ENCODE measurements around the gene GCNT1.

Gene GCNT1

DNA sequence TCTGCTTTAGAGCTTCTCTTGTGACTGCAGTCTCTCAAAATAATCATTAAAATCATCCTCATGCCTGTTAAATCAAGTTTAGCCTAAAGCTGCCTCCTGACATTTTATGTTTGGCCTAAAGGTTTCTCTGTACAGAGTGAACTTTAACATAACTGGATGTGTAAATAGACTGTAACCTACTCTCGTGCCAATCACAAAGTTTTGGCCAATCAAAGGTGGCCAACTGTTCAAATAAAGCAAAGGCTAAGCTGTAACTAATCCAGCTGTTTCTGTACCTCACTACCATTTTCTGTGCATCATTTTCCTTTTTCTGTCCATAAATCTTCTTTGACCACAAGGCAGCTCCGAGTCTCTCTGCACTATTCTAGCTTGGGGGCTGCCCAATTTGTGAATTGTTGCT, 86.2 kb downstream of the GCNT1 start:
- no peak for DNase-seq

DNA sequence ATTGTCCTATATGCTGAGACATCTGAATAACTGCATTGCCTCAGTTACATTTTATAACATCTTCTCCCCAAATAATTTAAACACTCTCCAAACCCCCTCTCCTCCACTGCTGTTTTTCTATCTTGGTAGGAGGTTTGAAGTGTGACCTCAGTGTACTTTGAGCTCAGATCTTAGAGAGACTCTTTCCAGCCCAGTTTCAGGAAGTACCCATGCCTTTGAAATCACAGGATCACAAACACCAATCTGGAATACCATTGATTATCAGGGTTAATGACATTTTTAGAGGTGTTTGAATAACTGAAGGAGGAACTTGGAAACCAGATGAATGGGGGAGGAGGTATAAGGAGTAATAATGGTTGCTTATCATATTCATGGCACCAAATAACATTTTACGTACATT, 93.2 kb downstream of the GCNT1 start:
- no peak for DNase-seq

GRCh38 chr9:76552751-76553455, 93.9 kb downstream of the GCNT1 start:
- DNase-seq = no peak

DNA sequence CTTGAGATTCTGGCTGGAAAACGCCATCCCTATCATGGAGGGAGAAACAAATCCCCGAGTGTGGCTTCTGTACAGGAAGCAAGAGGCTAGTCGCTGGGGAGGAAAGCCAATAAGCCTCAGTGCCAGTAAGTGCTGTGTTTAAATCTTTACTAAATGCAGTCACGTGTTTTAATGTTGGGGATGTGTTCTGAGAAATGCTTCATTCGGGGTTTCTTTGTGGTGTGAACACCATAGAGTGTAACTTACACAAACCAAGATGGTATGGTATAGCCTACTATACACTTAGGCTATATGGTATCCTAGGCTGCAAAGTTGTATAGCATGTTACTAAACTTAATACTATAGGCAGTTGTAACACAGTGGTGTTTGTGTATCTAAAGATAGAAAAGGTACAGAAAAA, 94.7 kb downstream of the GCNT1 start:
- no peak for DNase-seq
